Ascending aorta (tissue), 2 donors: Measurements from ENCODE around the gene KLHL22. TPM values are rescaled to one million over a fixed set of nuclear protein-coding genes. Genes with fewer than 3 reads are reported as not detected.

Experiments used
- DNase-seq, 2 donors: peaks; one replicate each; pipeline ENCODE4 v3.0.0-alpha.2; 2019; ENCODE audit warnings: low spot score in 2 of 2
- H3K27ac ChIP-seq, 2 donors: fragments of 200-600 bp; sonication (generic); one replicate each; pipeline ENCODE4 v1.5.1; 2016 to 2017; ENCODE audit warnings: mild to moderate bottlenecking in 1 of 2
- H3K27me3 ChIP-seq: fragments of 200-600 bp; sonication (generic); one replicate; pipeline ENCODE4 v1.5.1; 2017
- H3K36me3 ChIP-seq, 2 donors: fragments of 200-600 bp; sonication (generic); one replicate each; pipeline ENCODE4 v1.5.1; 2016
- H3K4me1 ChIP-seq, 2 donors: fragments of 200-600 bp; sonication (generic); one replicate each; pipeline ENCODE4 v1.5.1; 2016 to 2017; ENCODE audit warnings: mild to moderate bottlenecking in 1 of 2
- H3K4me3 ChIP-seq, 2 donors: fragments of 200-600 bp; sonication (generic); one replicate each; pipeline ENCODE4 v1.5.1; 2016 to 2017; ENCODE audit warnings: mild to moderate bottlenecking in 1 of 2
- H3K9me3 ChIP-seq, 2 donors: fragments of 200-600 bp; sonication (generic); one replicate each; pipeline ENCODE4 v1.5.1; 2016
- intact Hi-C: fragments of 100-400 bp; cut with DNase I; formaldehyde crosslinking; loops from one replicate; pipeline ENCODE4 v1.15.1; 2023
- total RNA-seq: library from RNA; depleted of rRNA; stranded (reverse); fragments of >200 nt; gene quantifications from one replicate; pipeline ENCODE4 v1.1.0, GENCODE V29; 2016
- TF ChIP-seq, protein P1 (sequence below), 3 experiments: fragments of 200-600 bp in 2 of 3; fragments of 450-650 bp in 1 of 3; sonication (generic) in 2 of 3; IDR thresholded peaks; one replicate each; pipeline ENCODE4 v1.5.1; 2016 to 2019; ENCODE audit warnings: antibody characterized with exemption in 3 of 3, mild to moderate bottlenecking in 1 of 3, moderate library complexity in 1 of 3

Gene KLHL22
- total RNA-seq, 1 donor from 2014 or later = 63.8 TPM

DNA sequence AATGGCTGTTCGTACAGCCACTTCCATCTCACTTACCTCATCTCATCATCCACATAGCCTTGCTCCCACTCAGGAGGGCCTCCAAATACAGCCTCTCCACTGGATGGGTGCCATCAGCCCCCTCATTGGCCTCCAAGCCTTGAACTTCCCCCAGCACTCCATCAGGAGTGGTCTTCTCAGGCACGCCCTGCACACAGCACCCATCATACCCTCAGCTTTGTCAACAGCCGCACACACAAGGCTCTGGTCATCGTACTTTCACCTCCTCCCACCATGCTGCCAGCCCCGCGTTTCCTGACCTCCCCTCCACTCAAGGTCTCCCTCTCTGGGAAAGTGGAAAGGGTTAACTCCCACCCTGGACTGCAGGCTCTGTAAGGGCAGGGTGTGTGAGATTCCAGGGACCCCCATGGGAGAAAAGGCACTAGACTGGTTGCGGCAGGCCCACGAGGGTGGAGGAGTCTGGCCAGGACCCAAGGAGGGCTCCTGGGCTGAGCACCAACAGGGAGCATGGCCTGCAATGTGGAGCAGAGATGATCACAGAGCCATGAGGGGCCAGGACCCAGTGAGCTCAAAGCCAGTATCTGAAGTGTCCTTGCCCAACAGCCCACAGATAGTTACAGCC lies 37.0 kb downstream of the KLHL22 start:
- Histone ChIP-seq H3K36me3 (peaks cover 2 to 8% of the 10 kb centered on the region in 2 donors), H3K27ac (no peak overlapping the region), H3K4me1 (no peaks in the 10 kb centered on the region), H3K27me3 (no peaks in the 10 kb centered on the region), H3K4me3 (no peak overlapping the region), H3K9me3 (no peaks in the 10 kb centered on the region)
- DNase-seq = no peak
- intact Hi-C loops = no loop called here
- TF ChIP-seq, protein P1, sequence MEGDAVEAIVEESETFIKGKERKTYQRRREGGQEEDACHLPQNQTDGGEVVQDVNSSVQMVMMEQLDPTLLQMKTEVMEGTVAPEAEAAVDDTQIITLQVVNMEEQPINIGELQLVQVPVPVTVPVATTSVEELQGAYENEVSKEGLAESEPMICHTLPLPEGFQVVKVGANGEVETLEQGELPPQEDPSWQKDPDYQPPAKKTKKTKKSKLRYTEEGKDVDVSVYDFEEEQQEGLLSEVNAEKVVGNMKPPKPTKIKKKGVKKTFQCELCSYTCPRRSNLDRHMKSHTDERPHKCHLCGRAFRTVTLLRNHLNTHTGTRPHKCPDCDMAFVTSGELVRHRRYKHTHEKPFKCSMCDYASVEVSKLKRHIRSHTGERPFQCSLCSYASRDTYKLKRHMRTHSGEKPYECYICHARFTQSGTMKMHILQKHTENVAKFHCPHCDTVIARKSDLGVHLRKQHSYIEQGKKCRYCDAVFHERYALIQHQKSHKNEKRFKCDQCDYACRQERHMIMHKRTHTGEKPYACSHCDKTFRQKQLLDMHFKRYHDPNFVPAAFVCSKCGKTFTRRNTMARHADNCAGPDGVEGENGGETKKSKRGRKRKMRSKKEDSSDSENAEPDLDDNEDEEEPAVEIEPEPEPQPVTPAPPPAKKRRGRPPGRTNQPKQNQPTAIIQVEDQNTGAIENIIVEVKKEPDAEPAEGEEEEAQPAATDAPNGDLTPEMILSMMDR (IDR thresholded peaks at IDR 0.05) = no peak

DNA sequence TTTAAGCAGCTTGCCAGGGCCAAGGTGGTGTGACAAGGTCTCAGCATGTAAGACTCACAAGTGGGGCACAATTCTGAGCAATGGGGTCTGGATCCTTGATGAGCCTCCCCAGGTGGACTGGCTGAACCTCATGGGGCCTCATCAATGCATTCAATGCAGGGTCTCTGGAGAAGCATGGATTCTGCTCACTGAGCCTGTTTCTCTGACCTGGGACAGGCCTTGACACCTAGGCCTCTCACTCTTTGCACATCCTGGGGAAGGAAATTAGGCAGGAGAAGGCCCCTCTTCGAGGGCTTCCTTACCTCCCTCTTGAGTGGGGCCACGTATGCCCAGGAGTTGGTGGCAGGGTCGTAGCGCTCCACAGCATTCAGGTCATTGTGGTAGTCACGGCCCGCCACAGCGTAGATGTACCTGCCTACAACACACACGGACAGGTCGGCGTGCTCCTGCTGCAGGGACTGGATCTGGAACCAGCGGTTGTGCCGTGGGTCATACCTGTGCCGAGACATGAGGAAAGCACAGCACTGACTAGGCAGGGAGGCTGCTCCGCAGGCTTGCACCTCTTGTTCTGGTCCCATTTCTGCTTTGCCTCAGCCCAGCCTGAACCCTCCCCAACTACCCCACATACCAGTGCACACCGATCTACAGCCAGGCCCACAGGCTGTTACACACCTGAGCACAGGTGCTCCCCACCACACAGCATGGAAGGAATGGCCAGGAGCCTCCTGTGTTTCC lies 37.9 kb downstream of the KLHL22 start:
- intact Hi-C loops = no loop called here
- no peak for DNase-seq

DNA sequence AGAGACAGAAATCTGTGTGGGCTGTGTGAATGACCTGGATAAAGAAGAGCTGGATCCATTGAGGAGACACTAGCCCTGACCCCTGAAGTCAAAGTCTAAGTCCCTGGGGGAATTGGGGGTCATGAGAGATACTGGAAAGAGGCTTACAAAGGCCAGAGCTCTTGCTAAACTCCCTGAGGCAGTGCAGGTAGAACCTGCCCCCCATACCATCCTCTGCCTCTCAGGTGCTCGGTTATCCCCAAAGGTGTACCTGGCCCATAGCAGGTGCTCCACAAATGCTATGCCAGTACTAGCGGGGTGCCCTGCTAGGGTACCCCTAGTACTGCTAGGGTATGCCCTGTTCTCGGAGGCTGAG lies 38.9 kb downstream of the KLHL22 start:
- no peak for DNase-seq
- no peaks in the 10 kb centered on the region for H3K9me3 ChIP-seq
- no peak overlapping the region for H3K4me3 ChIP-seq
- no peaks in the 10 kb centered on the region for H3K4me1 ChIP-seq
- no peaks in the 10 kb centered on the region for H3K27me3 ChIP-seq
- no peak overlapping the region for H3K27ac ChIP-seq
- TF ChIP-seq, protein P1 (IDR thresholded peaks at IDR 0.05) = no peak
- intact Hi-C loops = loop anchor here (1.0 kb wide), 2 partner anchors 20 to 38 kb away; no protein-coding TSS in a partner anchor
- peaks cover 4 to 8% of the 10 kb centered on the region in 2 donors for H3K36me3 ChIP-seq

More for the DNA sequence above, 37.9 kb downstream of the KLHL22 start:
- H3K9me3 ChIP-seq = no peaks in the 10 kb centered on the region
- peaks cover 4 to 8% of the 10 kb centered on the region in 2 donors for H3K36me3 ChIP-seq
- H3K27ac ChIP-seq = no peak overlapping the region
- no peak overlapping the region for H3K4me3 ChIP-seq
- TF ChIP-seq, protein P1 (IDR thresholded peaks at IDR 0.05) = no peak
- no peaks in the 10 kb centered on the region for H3K27me3 ChIP-seq
- no peaks in the 10 kb centered on the region for H3K4me1 ChIP-seq

DNA sequence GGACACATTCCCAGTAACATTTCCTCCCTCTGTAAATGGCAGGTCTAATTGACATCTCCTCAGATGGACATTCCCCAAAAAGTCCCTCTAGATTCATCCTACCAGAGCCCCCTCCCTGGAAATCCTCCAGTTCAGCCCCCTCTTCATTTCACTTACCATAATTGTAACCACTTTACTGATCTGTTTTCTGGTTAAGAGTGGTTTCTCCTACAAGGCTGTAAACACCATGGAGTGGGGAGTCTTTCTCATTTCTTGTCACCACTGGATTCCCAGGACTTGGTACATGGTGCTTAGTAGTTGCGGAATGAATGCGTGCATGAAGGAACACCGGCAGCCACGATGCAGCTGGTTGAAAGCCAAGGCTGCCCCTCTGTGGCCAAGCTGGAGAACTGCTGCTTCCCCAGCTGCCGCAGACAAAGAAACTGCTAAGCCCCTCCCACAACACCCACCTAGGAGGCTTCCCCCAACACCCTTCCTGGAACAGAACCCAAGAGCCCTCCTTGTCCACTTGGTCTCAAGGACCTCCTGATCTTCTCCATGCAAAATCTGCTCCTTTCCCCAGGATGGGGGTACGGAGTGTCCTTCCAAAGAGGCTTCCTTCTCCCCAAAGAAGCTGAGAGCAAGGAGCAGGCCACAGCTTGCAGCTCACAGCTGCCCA lies 39.4 kb downstream of the KLHL22 start:
- H3K4me1 ChIP-seq = no peaks in the 10 kb centered on the region
- DNase-seq = peak in 1 of 2 donors; percentile 81
- intact Hi-C loops = loop anchor here (1.0 kb wide), 2 partner anchors 20 to 38 kb away; no protein-coding TSS in a partner anchor

DNA sequence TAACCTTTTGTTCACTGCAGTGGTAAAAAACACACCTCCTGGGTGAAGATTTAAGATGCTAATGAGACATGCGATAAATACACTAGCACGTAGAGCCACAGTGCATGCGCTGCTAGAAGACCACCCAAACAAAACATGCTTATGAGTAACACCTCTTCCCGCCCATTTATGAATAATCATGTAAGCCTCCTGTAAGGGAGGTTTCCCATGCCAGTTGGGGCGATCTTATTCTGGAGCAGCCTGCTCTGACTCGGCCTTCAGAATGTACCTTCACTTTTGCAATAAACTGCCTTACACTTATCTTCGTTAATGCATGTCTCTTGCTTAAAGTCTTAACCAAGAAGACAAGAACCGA lies 39.9 kb downstream of the KLHL22 start:
- no peaks in the 10 kb centered on the region for H3K9me3 ChIP-seq

More for the DNA sequence above, 39.4 kb downstream of the KLHL22 start:
- no peak overlapping the region for H3K27ac ChIP-seq
- no peak overlapping the region for H3K4me3 ChIP-seq
- H3K27me3 ChIP-seq = no peaks in the 10 kb centered on the region
- H3K9me3 ChIP-seq = no peaks in the 10 kb centered on the region
- H3K36me3 ChIP-seq = peaks cover 4 to 8% of the 10 kb centered on the region in 2 donors
- TF ChIP-seq, protein P1 (IDR thresholded peaks at IDR 0.05) = peak; percentile 90 to 92 (median 90)

More for the DNA sequence above, 39.9 kb downstream of the KLHL22 start:
- Histone ChIP-seq H3K4me3 (no peak overlapping the region), H3K36me3 (peaks cover 4 to 8% of the 10 kb centered on the region in 2 donors), H3K4me1 (no peaks in the 10 kb centered on the region), H3K27ac (no peak overlapping the region), H3K27me3 (no peaks in the 10 kb centered on the region)
- no peak for DNase-seq
- intact Hi-C loops = loop anchor here (1.0 kb wide), 2 partner anchors 19 to 37 kb away; no protein-coding TSS in a partner anchor
- TF ChIP-seq, protein P1 (IDR thresholded peaks at IDR 0.05) = no peak
